ENCODE data around the gene MARK1.

Gene MARK1

GRCh38 chr1:220527908-220528678 is at the start of gene MARK1:
Gene MARK1 (plus strand): TSS chr1:220528136. CDS start chr1:220528823, 687 bp downstream.
- DNase-seq = peak; percentile 8

- no peak for DNase-seq
Measured at GRCh38 chr1:220483700-220484099, 44.2 kb upstream of the MARK1 start.

GRCh38 chr1:220484135-220484534 is 43.8 kb upstream of the MARK1 start:
- no peak for DNase-seq

- no peak for DNase-seq
Measured at GRCh38 chr1:220485131-220485530, 42.8 kb upstream of the MARK1 start.

GRCh38 chr1:220485791-220486190 is 42.1 kb upstream of the MARK1 start:
- no peak for DNase-seq

GRCh38 chr1:220487297-220487820 is 40.6 kb upstream of the MARK1 start:
- no peak for DNase-seq

- DNase-seq = no peak
Measured at GRCh38 chr1:220491891-220492290, 36.0 kb upstream of the MARK1 start.

- no peak for DNase-seq
Measured at GRCh38 chr1:220497220-220497947, 30.6 kb upstream of the MARK1 start.

- no peak for DNase-seq
Measured at GRCh38 chr1:220498188-220498587, 29.7 kb upstream of the MARK1 start.

GRCh38 chr1:220500372-220500771 is 27.6 kb upstream of the MARK1 start:
- no peak for DNase-seq

GRCh38 chr1:220504329-220504728 is 23.6 kb upstream of the MARK1 start:
- peak; percentile 13 for DNase-seq

- DNase-seq = no peak
Measured at GRCh38 chr1:220507085-220507484, 20.9 kb upstream of the MARK1 start.

- no peak for DNase-seq
Measured at GRCh38 chr1:220511179-220511578, 16.8 kb upstream of the MARK1 start.

- no peak for DNase-seq
Measured at GRCh38 chr1:220511785-220512184, 16.2 kb upstream of the MARK1 start.

- DNase-seq = no peak
Measured at GRCh38 chr1:220513834-220514233, 14.1 kb upstream of the MARK1 start.

GRCh38 chr1:220514256-220514655 is 13.7 kb upstream of the MARK1 start:
- DNase-seq = no peak

GRCh38 chr1:220516014-220516721 is 11.8 kb upstream of the MARK1 start:
- DNase-seq = no peak

- no peak for DNase-seq
Measured at GRCh38 chr1:220516722-220517042, 11.3 kb upstream of the MARK1 start.

GRCh38 chr1:220521778-220522177 is 6.2 kb upstream of the MARK1 start:
- DNase-seq = no peak

GRCh38 chr1:220526294-220526693 is 1.6 kb upstream of the MARK1 start:
- DNase-seq = no peak

- no peak for DNase-seq
Measured at GRCh38 chr1:220527279-220527907, 543 bp upstream of the MARK1 start.

GRCh38 chr1:220528679-220529501 is 954 bp downstream of the MARK1 start:
- no peak for DNase-seq

All from NCI-H2227 treated with DMSO at 0.1 percent for 48 hours (cell line).